GM19351 (cell line): ENCODE measurements around the gene NOCT.
"Not testable (repeated sequence)": the region's sequence is repeated elsewhere in the genome, so short reads cannot be mapped to it uniquely, and the experiment has no call there.

Experiments used
- ATAC-seq: cut with Tn5 transposase; IDR thresholded peaks from one replicate; pipeline ENCODE4 v1.9.1; 2021; ENCODE audit warnings: mild to moderate bottlenecking, moderate library complexity; ENCODE audit not compliant: unreplicated experiment

NOCT gene

GRCh38 chr4:139008278-139008677, 7.3 kb upstream of the NOCT start:
- ATAC-seq: not testable (repeated sequence)

- ATAC-seq: no peak
Observed at GRCh38 chr4:139009702-139010101, 5.9 kb upstream of the NOCT start.

GRCh38 chr4:139011225-139011950, 4.2 kb upstream of the NOCT start:
- no peak for ATAC-seq

- peak; percentile 10 for ATAC-seq
Observed at GRCh38 chr4:139014371-139015268, 961 bp upstream of the NOCT start.

- peak; percentile 31 for ATAC-seq
Observed at GRCh38 chr4:139015948-139016471, 429 bp downstream of the NOCT start.

- ATAC-seq: no peak
Observed at GRCh38 chr4:139017861-139018260, 2.3 kb downstream of the NOCT start.

GRCh38 chr4:139018501-139018900, 2.9 kb downstream of the NOCT start:
- ATAC-seq: no peak

GRCh38 chr4:139018971-139019758, 3.6 kb downstream of the NOCT start:
- no peak for ATAC-seq

GRCh38 chr4:139020384-139020783, 4.8 kb downstream of the NOCT start:
- ATAC-seq: no peak

GRCh38 chr4:139021071-139021470, 5.5 kb downstream of the NOCT start:
- ATAC-seq: not testable (repeated sequence)

GRCh38 chr4:139022835-139023234, 7.3 kb downstream of the NOCT start:
- ATAC-seq: no peak

GRCh38 chr4:139024686-139025085, 9.1 kb downstream of the NOCT start:
- ATAC-seq: no peak

- no peak for ATAC-seq
Observed at GRCh38 chr4:139025841-139026240, 10.3 kb downstream of the NOCT start.

GRCh38 chr4:139027776-139028175, 12.2 kb downstream of the NOCT start:
- ATAC-seq: no peak

GRCh38 chr4:139028191-139028661, 12.6 kb downstream of the NOCT start:
- ATAC-seq: no peak

- not testable (repeated sequence) for ATAC-seq
Observed at GRCh38 chr4:139029866-139030363, 14.3 kb downstream of the NOCT start.

- ATAC-seq: peak; percentile 81
Observed at GRCh38 chr4:139030614-139031235, 15.1 kb downstream of the NOCT start.

GRCh38 chr4:139035650-139036049, 20.1 kb downstream of the NOCT start:
- no peak for ATAC-seq

GRCh38 chr4:139036885-139037284, 21.3 kb downstream of the NOCT start:
- ATAC-seq: no peak

- ATAC-seq: no peak
Observed at GRCh38 chr4:139038874-139039443, 23.4 kb downstream of the NOCT start.
